Suprapubic skin (tissue), 3 donors: ENCODE results near the gene C15orf39.

Experiments used
- CTCF ChIP-seq, 2 donors: fragments of 200-600 bp in 1 of 2; fragments of 450-650 bp in 1 of 2; sonication (generic) in 1 of 2; IDR thresholded peaks; one replicate each; pipeline ENCODE4 v1.5.1; 2016 to 2019; ENCODE audit warnings: antibody characterized with exemption in 2 of 2, mild to moderate bottlenecking in 1 of 2, moderate library complexity in 1 of 2
- POLR2AphosphoS5 ChIP-seq, 3 donors: sonication (generic); formaldehyde crosslinking; IDR thresholded peaks; one replicate each; pipeline ENCODE4 v1.6.1; 2017; ENCODE audit warnings: antibody characterized with exemption in 3 of 3

- TF ChIP-seq POLR2AphosphoS5 (IDR thresholded peaks at IDR 0.05) (no peak), CTCF (IDR thresholded peaks at IDR 0.05) (no peak)
Measured at GRCh38 chr15:75211436-75212199, 9.9 kb downstream of the C15orf39 start.
